Left lung (tissue), 10 donors: ENCODE data around the gene NR2E1. TPM values are rescaled to one million over a fixed set of nuclear protein-coding genes. Genes with fewer than 3 reads are reported as not detected.
A peak's percentile ranks its signal among the peaks of the same experiment; 100 is the strongest.

ENCODE experiments used
- ATAC-seq: fragments of 200-7000 bp; cut with Tn5 transposase; one replicate; pipeline ENCODE4 v1.9.1; 2020; ENCODE audit warnings: moderate library complexity
- DNase-seq, 4 donors: peaks; one replicate each; pipeline ENCODE4 v3.0.0-alpha.2; 2013 to 2020
- H3K27ac ChIP-seq, 2 donors: fragments of 200-600 bp; sonication (generic) in 1 of 2; one replicate each; pipeline versions ENCODE4 v1.5.0 to v1.8.0; 2020 to 2021
- H3K27me3 ChIP-seq, 2 donors: fragments of 200-600 bp; sonication (generic) in 1 of 2; one replicate each; pipeline versions ENCODE4 v1.5.0 to v1.8.0; 2020 to 2021
- H3K36me3 ChIP-seq, 2 donors: fragments of 200-600 bp; sonication (generic) in 1 of 2; one replicate each; pipeline versions ENCODE4 v1.5.0 to v1.8.0; 2020 to 2021
- H3K4me1 ChIP-seq, 2 donors: fragments of 200-600 bp; one replicate each; pipeline ENCODE4 v1.8.0; 2021
- H3K4me3 ChIP-seq, 2 donors: fragments of 200-600 bp; sonication (generic) in 1 of 2; one replicate each; pipeline versions ENCODE4 v1.5.0 to v1.8.0; 2020 to 2021; ENCODE audit warnings: mild to moderate bottlenecking in 1 of 2
- H3K9me3 ChIP-seq, 2 donors: fragments of 200-600 bp; sonication (generic) in 1 of 2; one replicate each; pipeline versions ENCODE4 v1.5.0 to v1.8.0; 2020 to 2021
- CTCF ChIP-seq, 2 donors: fragments of 200-600 bp; sonication (generic) in 1 of 2; IDR thresholded peaks; one replicate each; pipeline versions ENCODE4 v1.5.0 to v1.8.0; 2021; ENCODE audit warnings: antibody characterized with exemption in 2 of 2
- intact Hi-C, 2 donors: fragments of 100-400 bp; cut with DNase I; formaldehyde crosslinking; loops; one replicate each; pipeline versions ENCODE4 v1.11.2 to v1.14.2; 2022
- polyA plus RNA-seq, 6 donors: library from polyadenylated mRNA; unstranded; fragments of 120-200 nt; gene quantifications; one replicate each; pipeline ENCODE4 v1.2.1, GENCODE V29; 2013; ENCODE audit not compliant: insufficient read length in 6 of 6
- total RNA-seq, 2 donors: library from RNA; stranded (reverse); fragmentation: NEBNext Ultra II Directional; extraction: Animal tissue kit (Norgen Biotek cat#: 25700); gene quantifications; one replicate each; pipeline ENCODE4 v1.2.1, GENCODE V29; 2021
- donor health status: DM: no; HTN: yes; CAD: no.
- donor health status: DM: no; HTN: no; CAD: no.

NR2E1 gene
- total and polyA plus RNA-seq, 8 donors = 0.06 to 0.07 TPM; not detected in 6

GRCh38 chr6:108176281-108177089, 10.7 kb downstream of the NR2E1 start:
- ATAC-seq = peak; percentile 15
- Histone ChIP-seq H3K36me3 (no peaks in the 10 kb centered on the region), H3K9me3 (no peaks in the 10 kb centered on the region), H3K27ac (no peak overlapping the region), H3K4me1 (peaks cover 0 to 18% of the 10 kb centered on the region in 2 donors), H3K4me3 (peak overlapping the region in 1 of 2 donors; percentile 31), H3K27me3 (peaks cover 92 to 98% of the 10 kb centered on the region in 2 donors)
- no peak for TF ChIP-seq CTCF (IDR thresholded peaks at IDR 0.05)
- intact Hi-C loops = no loop called here
- DNase-seq = peak in 1 of 4 donors; percentile 81

GRCh38 chr6:108179741-108180140, 13.9 kb downstream of the NR2E1 start:
- DNase-seq = no peak
- no peak for ATAC-seq
- no peak for TF ChIP-seq CTCF (IDR thresholded peaks at IDR 0.05)
- Histone ChIP-seq H3K4me1 (peaks cover 0 to 18% of the 10 kb centered on the region in 2 donors), H3K27me3 (peaks cover 65 to 79% of the 10 kb centered on the region in 2 donors), H3K27ac (no peak overlapping the region), H3K9me3 (no peaks in the 10 kb centered on the region), H3K4me3 (no peak overlapping the region), H3K36me3 (no peaks in the 10 kb centered on the region)
- intact Hi-C loops = no loop called here

- Histone ChIP-seq H3K36me3 (no peaks in the 10 kb centered on the region), H3K27me3 (peaks cover 59 to 74% of the 10 kb centered on the region in 2 donors), H3K4me1 (peaks cover 0 to 14% of the 10 kb centered on the region in 2 donors), H3K9me3 (no peaks in the 10 kb centered on the region), H3K27ac (no peak overlapping the region), H3K4me3 (no peak overlapping the region)
- no peak for TF ChIP-seq CTCF (IDR thresholded peaks at IDR 0.05)
- ATAC-seq (no peak), DNase-seq (no peak)
- intact Hi-C loops = no loop called here
Measured at GRCh38 chr6:108180266-108180665, 14.4 kb downstream of the NR2E1 start.

- Histone ChIP-seq H3K27ac (no peak overlapping the region), H3K27me3 (peaks cover 54 to 69% of the 10 kb centered on the region in 2 donors), H3K4me1 (peaks cover 0 to 9% of the 10 kb centered on the region in 2 donors), H3K4me3 (no peak overlapping the region), H3K36me3 (no peaks in the 10 kb centered on the region), H3K9me3 (no peaks in the 10 kb centered on the region)
- intact Hi-C loops = no loop called here
- ATAC-seq (no peak), DNase-seq (no peak)
- TF ChIP-seq CTCF (IDR thresholded peaks at IDR 0.05) = no peak
Measured at GRCh38 chr6:108180776-108181175, 15.0 kb downstream of the NR2E1 start.

GRCh38 chr6:108186226-108186625, 20.4 kb downstream of the NR2E1 start:
- Histone ChIP-seq H3K27me3 (peaks cover 7 to 31% of the 10 kb centered on the region in 2 donors), H3K4me1 (no peaks in the 10 kb centered on the region), H3K36me3 (no peaks in the 10 kb centered on the region), H3K9me3 (no peaks in the 10 kb centered on the region), H3K4me3 (no peak overlapping the region), H3K27ac (no peak overlapping the region)
- ATAC-seq = peak; percentile 96
- DNase-seq = no peak
- intact Hi-C loops = no loop called here
- TF ChIP-seq CTCF (IDR thresholded peaks at IDR 0.05) = no peak
